Dedifferentiated amniotic fluid mesenchymal stem cell (primary cell): ENCODE measurements around the gene HS6ST1.
"Not testable (repeated sequence)": the region's sequence is repeated elsewhere in the genome, so short reads cannot be mapped to it uniquely, and the experiment has no call there.

ENCODE experiments used
- DNase-seq: peaks from one replicate; pipeline ENCODE4 v3.0.0-alpha.2; 2016; ENCODE audit errors: extremely low spot score

HS6ST1 gene

GRCh38 chr2:128321784-128322714, 3.4 kb upstream of the HS6ST1 start:
- DNase-seq: peak; percentile 70

DNA sequence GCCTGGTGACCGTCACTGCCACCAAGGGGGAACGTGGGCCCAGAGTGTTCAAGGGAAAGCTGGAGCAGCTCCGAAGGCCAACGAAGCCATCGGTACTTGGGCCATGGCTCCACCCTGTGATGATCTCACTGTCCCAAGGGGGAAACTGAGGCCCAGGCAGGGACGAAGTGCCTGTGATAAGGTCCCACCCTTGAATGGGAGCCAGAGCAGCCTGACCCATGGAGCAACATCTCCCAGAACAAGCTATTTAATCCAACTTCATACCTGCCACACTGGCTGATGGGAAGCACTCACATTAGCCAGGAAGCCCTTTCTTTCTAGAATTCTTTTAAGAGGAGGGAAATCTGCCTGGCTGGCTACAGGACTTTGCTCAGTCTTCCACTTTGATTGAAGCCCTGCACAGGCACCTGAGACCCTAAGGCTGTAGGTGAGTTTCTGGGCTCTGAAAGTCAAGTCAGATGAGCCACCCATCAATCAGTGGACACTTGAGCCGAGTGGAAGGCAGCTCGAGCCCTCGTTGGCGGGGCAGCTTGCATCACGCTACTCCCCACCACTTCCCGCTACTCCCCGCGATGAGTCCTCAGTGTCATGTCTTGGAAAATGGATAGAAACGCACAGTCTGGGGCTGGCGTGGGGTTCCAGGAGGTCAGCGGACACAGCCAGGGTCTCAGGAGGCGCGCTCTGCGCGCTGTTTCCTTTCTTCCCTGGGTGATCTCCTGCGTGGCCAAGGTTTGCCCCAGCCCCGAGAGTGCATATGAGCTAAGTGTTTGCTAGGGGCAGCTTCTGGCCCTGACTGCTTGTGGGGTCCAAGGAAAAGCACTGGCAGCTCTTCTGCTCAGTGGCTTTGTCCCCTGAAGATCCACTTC, 2.5 kb upstream of the HS6ST1 start:
- DNase-seq: no peak

- DNase-seq: no peak
Observed at GRCh38 chr2:128320192-128320905, 1.7 kb upstream of the HS6ST1 start.

GRCh38 chr2:128319631-128320191, 1.0 kb upstream of the HS6ST1 start:
- DNase-seq: no peak

DNA sequence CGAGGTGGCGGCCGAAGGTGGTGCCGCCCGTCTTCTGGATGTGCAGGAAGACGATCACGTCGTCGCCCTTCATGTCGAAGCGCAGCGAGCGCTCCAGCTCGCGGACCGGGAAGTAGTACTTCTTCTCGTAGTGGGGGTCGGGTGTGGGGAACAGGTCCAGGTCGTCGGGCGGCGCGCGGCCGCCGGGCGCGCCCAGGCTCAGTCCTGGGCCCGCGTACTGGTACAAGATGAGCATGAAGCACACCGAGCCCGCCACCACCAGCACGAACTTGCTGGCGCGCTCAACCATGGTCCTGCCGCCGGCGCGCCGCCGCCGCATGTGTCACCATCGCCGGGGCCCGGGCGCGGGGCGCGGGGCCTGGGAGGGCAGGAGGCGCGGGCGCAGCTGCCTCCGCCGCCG, 423 bp downstream of the HS6ST1 start:
- not testable (repeated sequence) for DNase-seq

GRCh38 chr2:128317899-128318225, 806 bp downstream of the HS6ST1 start:
- not testable (repeated sequence) for DNase-seq

- no peak for DNase-seq
Observed at GRCh38 chr2:128317181-128317898, 1.3 kb downstream of the HS6ST1 start.

- no peak for DNase-seq
Observed at GRCh38 chr2:128316777-128317180, 1.9 kb downstream of the HS6ST1 start.

DNA sequence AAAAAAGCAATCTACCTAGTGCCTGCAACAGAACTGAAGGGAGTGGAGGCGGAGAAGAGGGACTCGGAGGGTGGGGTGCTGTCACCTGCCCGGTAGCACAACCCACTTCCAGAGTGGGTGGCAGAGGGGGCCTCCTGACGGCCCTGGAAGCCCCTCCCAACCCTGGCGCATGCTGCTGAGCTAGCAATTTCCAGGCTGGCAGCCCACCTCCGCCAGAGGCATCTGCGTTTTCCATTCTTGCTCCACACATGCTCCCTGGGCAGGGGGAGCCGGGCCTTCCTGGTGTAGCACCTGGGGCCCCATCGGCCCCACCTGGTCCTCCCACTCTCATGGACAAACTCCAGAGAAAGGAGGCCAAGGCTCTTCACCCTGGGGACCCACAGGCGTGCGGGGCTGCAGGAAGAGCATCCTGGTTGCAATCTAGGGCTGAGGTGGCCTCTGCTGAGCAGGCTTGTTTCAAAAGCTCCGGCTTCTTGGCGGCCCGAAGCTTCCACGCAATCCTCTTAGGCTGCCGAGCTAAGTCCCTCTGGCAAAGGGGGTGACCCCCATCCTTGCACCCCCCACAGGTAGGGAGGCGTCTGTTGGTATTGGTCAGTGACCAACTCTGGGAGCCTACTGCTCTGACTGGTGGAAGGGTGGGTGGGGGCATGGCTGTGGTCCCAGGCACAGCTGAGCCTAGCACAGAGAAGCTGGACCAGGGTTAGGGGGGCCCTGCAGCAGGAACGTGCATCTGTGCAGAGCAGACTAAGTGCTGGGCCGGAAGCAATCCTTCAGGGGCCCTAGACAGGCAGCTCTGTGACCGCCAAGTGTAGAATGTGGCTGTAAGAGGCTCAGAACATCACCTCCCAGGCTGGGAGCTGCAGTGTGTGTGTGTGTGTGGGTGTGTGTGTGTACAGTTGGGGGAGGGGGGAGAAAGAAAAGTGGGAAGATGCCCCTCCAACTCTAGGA, 2.6 kb downstream of the HS6ST1 start:
- no peak for DNase-seq

DNA sequence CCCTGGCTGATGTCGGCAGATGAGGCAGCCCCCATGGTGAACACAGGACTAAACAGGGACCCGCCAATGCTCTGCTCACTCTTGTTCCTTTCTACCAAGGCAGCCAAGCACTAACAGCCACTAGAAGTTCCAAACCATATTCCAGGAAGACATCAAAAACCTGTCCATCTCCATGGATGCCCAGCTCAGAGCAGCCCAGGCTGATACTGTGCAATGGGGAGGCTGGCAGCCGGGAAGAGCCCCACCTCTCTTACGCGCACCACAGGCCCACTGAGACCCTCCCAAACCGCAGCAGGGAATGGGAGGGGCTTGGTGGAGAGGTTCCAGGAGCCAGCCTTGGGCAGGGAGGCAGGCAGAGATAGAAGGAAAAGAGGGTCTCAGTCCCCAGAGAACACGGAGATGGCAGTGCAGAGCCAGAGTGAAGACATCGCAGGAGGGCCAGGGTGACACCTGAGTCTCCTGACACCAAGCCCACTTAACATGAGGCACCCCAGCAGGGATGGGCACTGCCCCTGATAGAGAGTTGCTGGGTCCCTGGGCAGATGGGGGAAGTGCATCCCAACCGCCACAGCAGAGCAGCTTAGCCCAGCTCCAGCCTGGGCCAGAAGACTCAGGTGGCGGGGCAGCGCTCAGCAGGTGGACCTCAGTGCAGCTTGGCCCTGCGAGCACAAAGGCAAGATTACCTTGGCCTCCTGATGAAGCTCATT, 3.4 kb downstream of the HS6ST1 start:
- DNase-seq: no peak

- no peak for DNase-seq
Observed at GRCh38 chr2:128314348-128315121, 4.1 kb downstream of the HS6ST1 start.

DNA sequence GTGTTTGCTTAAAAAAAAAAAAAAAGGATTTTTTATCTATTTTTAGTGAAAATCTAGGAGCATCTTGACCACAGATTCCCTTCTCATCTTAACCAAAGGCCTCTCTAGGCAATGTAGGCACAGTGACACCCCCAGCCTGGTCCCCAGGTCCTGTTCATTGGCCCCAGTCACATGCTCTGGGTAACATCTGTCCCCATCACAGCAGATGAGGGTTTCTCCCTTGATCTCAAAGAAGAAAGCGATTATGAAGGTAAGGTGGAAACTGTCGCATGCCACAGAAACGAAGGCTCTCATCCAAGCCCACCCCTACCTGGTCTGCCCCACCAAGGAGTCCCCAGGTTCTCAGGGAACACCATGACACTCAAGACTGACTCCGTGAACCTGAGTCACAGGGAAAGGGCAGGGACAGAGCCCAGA, 4.7 kb downstream of the HS6ST1 start:
- DNase-seq: no peak

DNA sequence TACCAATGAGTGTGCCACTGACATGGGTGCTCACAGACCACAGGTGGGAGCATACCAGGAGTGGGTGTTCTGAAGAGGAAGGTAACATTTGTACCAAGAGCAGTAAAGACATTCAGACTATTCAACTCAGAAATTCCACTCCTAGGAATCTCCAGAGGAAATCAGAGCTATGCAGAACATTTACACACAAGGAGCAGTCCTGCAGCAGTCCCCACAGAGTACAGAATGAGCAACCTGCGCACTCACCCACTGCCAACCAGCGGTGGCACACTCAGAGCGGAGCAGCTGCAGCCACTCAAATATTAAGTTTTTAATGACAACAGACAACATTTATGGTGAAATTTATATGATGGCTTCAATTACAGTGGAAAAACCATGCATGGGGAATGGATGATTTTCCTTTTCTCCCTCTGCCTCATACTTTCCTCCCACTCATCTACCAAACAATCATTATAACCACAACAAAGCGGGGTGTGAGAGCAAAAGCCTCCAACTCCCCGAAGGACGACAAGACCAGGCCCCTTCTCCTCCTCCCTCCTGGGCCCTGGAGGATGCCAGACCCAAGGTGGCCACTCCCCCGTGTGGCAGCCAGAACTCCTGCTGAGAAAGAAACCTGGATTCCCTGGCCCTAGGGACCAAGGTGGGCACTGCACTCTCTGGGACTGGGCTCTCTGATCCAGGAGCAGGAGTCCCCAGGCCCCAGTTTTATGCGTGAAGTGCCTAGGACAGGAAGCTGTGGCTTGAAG, 5.4 kb downstream of the HS6ST1 start:
- DNase-seq: peak; percentile 35

- DNase-seq: no peak
Observed at GRCh38 chr2:128312411-128312810, 6.3 kb downstream of the HS6ST1 start.

DNA sequence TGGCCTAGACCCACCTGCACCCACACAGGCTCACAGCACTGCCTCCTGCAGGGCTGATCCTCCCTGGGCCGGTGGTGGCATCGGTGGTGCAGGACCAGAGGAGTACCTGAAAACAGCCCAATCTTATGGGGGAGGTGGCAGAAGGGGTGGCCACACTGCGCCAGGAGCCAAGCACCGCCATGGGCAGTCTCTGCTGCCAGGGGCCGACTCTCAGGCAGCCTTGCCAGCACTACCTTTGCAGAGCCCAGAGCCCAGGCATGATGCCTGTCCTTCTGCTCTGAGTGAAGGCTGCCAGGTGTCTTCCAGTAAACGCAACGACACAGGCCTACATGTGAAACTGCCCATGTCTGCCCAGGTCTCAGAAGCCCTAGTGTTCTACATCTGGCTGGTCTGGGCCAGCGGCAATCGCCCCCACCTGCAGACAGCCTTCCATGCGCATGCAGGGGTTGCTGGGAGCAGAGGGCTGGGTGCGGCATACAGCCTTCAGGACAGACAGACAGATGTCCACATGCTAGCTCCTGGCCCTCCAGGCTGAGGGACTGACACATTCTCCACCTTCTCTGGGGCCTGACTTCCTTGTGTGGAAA, 6.8 kb downstream of the HS6ST1 start:
- no peak for DNase-seq

- DNase-seq: no peak
Observed at GRCh38 chr2:128311216-128311754, 7.4 kb downstream of the HS6ST1 start.

DNA sequence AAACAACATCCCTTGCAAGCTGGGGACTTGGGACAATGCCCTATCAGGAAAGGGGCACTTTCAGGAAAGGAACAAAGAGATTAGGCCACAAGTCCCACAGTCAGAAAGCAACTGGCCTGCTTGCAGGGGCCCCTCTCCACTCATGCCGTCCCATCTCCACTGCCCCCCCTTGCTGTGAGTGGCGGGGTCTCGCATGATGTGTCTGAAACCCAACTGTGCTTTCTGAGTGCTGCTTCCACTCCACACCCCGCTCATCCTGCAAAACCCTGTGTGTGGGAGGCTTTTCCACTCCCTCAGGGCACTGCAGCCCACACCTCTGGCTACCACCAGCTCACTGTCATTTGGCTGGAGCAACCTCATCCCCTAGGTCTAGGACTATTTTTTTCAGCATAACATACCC, 7.9 kb downstream of the HS6ST1 start:
- no peak for DNase-seq
